HEK293T (cell line): ENCODE results near the gene AOPEP.

Source experiments
- CTCF ChIA-PET: fragments of 350-600 bp; formaldehyde crosslinking; extraction: SDS; loops from one replicate; lab custom pipeline; 2021; ENCODE audit warnings: antibody characterized with exemption, inconsistent platforms; lab: Yijun Ruan, JAX
- POLR2A ChIA-PET: fragments of 350-600 bp; formaldehyde crosslinking; extraction: SDS; loops from one replicate; lab custom pipeline; 2020; ENCODE audit warnings: antibody characterized with exemption, inconsistent platforms; lab: Yijun Ruan, JAX
- DNase-seq: peaks from one replicate; pipeline ENCODE4 v3.0.0; 2012; ENCODE audit warnings: mixed read lengths; ENCODE audit errors: extremely low spot score
- ARNT ChIP-seq: fragments of 450-650 bp; IDR thresholded peaks from 2 replicates; pipeline ENCODE4 v1.6.1; 2017; ENCODE audit warnings: mild to moderate bottlenecking
- BHLHE40 ChIP-seq: fragments of 450-650 bp; IDR thresholded peaks from 2 replicates; pipeline ENCODE4 v1.6.1; 2016; ENCODE audit warnings: mild to moderate bottlenecking, moderate library complexity, borderline replicate concordance
- CTBP1 ChIP-seq: fragments of 450-650 bp; IDR thresholded peaks from 2 replicates; pipeline ENCODE4 v1.6.1; 2016; ENCODE audit warnings: borderline replicate concordance
- ELF4 ChIP-seq: fragments of 450-650 bp; IDR thresholded peaks from 2 replicates; pipeline ENCODE4 v1.6.1; 2017; ENCODE audit warnings: antibody characterized with exemption
- FOXA1 ChIP-seq: fragments of 450-650 bp; IDR thresholded peaks from 2 replicates; pipeline ENCODE4 v1.6.1; 2016; ENCODE audit warnings: mild to moderate bottlenecking
- FOXK2 ChIP-seq: fragments of 450-650 bp; IDR thresholded peaks from 2 replicates; pipeline ENCODE4 v1.6.1; 2016; ENCODE audit warnings: mild to moderate bottlenecking
- FOXM1 ChIP-seq: fragments of 450-650 bp; IDR thresholded peaks from 2 replicates; pipeline ENCODE4 v1.6.1; 2017; ENCODE audit warnings: mild to moderate bottlenecking, borderline replicate concordance
- HDGF ChIP-seq: fragments of 450-650 bp; IDR thresholded peaks from 2 replicates; pipeline ENCODE4 v1.6.1; 2017; ENCODE audit warnings: antibody characterized with exemption, borderline replicate concordance
- L3MBTL2 ChIP-seq: fragments of 450-650 bp; conservative IDR thresholded peaks from 2 replicates; pipeline ENCODE4 v1.6.1; 2016; ENCODE audit warnings: mild to moderate bottlenecking
- LEF1 ChIP-seq: fragments of 450-650 bp; IDR thresholded peaks from 2 replicates; pipeline ENCODE4 v1.6.1; 2017; ENCODE audit warnings: mild to moderate bottlenecking, borderline replicate concordance
- NFRKB ChIP-seq: fragments of 450-650 bp; IDR thresholded peaks from 2 replicates; pipeline ENCODE4 v1.6.1; 2016; ENCODE audit warnings: mild to moderate bottlenecking, moderate library complexity
- SP1 ChIP-seq: fragments of 450-650 bp; IDR thresholded peaks from 2 replicates; pipeline ENCODE4 v1.6.1; 2017
- SUZ12 ChIP-seq: fragments of 450-650 bp; IDR thresholded peaks from 2 replicates; pipeline ENCODE4 v1.6.1; 2016; ENCODE audit warnings: mild to moderate bottlenecking
- TARDBP ChIP-seq: fragments of 450-650 bp; IDR thresholded peaks from 2 replicates; pipeline ENCODE4 v1.6.1; 2016
- ZNF384 ChIP-seq: fragments of 450-650 bp; IDR thresholded peaks from 2 replicates; pipeline ENCODE4 v1.6.1; 2016
- TF ChIP-seq, protein P1 (sequence below): fragments of 450-650 bp; IDR thresholded peaks from 2 replicates; pipeline ENCODE4 v1.6.1; 2016

AOPEP gene

GRCh38 chr9:95091601-95092261, 365.2 kb downstream of the AOPEP start:
- TF ChIP-seq FOXA1 (no peak), ARNT (no peak), BHLHE40 (no peak), L3MBTL2 (no peak), HDGF (no peak)
- TF ChIP-seq, protein P1, sequence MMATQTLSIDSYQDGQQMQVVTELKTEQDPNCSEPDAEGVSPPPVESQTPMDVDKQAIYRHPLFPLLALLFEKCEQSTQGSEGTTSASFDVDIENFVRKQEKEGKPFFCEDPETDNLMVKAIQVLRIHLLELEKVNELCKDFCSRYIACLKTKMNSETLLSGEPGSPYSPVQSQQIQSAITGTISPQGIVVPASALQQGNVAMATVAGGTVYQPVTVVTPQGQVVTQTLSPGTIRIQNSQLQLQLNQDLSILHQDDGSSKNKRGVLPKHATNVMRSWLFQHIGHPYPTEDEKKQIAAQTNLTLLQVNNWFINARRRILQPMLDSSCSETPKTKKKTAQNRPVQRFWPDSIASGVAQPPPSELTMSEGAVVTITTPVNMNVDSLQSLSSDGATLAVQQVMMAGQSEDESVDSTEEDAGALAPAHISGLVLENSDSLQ = no peak
- ChIA-PET CTCF (no interaction called here), POLR2A (no interaction called here)
- DNase-seq = no peak

DNA sequence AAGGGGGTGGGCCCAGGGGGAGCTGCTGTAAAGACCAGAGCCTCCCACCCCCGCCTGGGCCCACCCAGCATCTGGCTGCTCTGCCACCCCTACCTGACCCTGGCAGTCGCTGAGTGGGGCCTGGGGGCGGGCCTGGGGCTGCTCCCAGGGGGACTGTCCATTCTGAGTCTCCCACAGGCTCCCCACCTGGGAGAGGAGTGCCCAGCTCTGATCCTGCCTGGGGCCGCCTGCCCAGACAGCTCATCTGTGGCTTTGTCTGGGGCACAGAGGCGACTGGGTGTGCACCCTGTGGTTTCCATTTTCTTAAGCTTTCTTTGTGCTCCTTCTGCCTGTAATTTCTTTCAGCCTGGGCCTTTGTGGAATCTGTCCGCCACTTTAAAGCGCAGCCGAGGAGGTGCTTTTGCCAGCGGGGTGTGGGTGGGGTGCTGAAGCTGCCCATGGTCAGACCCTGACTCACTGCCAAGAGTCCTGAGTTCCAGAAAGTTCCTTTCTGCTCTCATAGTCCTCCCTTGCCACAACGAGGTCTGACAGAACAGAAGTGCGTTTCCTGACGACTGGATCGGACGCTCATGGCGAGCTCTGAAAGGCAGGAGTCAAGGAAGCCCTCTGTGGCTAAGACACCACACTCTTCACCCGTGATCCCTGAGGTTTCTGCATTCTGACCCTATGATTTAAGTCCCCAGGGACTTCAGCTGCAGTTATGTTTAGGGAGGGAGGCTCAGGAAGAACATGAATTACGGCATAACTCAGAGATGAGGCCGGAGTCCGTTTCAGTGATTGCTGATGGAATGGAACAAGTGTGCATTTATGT, 366.0 kb downstream of the AOPEP start:
- POLR2A ChIA-PET = interaction anchor here (0.6 kb wide), 1 partner anchor 23 kb away, joined by 3 read pairs; no protein-coding TSS in a partner anchor
- no peak for DNase-seq
- CTCF ChIA-PET = no interaction called here
- TF ChIP-seq ZNF384 (no peak), LEF1 (no peak), NFRKB (no peak), SP1 (no peak), CTBP1 (no peak), L3MBTL2 (no peak), FOXK2 (no peak), ELF4 (no peak), FOXA1 (no peak), TARDBP (no peak), BHLHE40 (no peak), ARNT (no peak), SUZ12 (no peak), HDGF (no peak)
- TF ChIP-seq, protein P1 = no peak

DNA sequence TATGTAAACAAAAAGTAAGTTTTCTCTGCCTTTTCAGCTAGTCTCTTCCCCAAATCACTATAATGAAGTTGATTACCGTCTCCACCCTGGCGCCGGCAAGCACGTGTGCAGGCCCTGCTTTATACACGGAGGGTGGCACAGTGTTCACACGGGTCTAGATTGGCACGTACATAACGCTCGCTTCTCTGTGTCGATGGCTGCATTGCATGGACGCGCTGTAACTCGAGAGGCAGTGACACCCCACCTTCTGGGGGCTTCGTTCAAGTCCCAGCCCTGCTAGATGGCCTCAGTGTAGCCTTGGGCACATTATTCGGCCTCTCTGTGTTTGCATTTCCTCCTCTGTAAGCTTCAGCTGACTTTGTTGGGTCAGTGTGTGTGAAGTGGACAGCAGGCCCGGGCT, 367.1 kb downstream of the AOPEP start:
- ChIA-PET POLR2A (no interaction called here), CTCF (no interaction called here)
- no peak for TF ChIP-seq FOXM1
- no peak for TF ChIP-seq SP1
- TF ChIP-seq, protein P1 = no peak
- TF ChIP-seq ARNT = no peak
- DNase-seq = no peak

DNA sequence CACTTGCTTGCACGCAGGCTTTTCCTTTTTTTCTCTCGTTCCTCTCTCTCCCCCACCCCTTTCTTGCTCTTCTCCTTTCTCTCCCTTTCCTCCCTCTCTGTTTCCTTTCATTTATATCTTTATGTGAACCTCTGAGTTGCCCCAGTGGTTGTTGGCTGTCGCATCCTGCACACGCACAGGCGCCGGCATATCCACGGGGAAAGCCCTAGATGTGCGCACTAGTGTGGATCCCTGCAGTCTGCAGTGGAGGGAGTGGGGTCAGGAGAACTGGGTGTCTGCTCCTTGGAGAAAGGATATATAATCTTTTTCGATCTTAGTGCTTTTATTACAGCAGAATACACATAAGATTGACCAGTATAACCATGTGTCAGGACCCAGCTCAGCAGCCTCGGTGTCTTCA, 367.5 kb downstream of the AOPEP start:
- no peak for TF ChIP-seq HDGF
- TF ChIP-seq ZNF384 = no peak
- TF ChIP-seq SP1 = no peak
- TF ChIP-seq BHLHE40 = no peak
- no peak for TF ChIP-seq L3MBTL2
- TF ChIP-seq FOXA1 = no peak

DNA sequence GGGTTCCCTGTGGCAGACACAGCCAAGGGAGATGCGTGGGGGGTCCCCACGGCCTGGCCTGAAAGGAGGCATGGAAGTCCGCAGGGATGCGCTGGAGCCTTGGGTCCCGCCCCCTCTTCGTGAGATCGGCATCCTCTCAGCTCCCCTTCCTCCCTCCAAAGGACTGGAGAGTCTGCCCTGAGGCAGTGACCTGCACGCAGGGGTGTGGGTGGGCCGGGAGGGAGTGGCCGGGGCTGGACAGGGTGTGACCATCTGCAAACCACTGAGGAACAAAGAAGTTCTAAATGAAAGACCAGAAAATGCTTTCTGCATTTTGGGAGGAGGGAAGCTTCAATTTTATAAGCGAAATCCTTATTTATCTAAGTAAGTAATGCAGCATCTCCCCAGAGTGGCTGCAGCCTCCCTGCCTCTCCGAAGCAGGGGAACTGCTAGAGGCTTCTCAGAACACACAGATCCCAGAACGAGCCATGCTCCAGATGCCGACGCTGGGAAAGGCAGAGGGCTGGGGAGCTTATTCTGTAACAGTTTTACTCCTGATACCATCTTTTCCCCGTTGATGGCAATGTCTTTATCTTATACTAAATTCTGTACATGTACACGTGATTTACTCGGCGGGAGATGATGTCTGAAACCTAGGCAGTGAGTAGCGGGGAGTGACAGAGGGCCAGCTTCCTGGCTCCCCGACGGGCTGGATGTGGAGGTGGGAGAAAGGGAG, 369.3 kb downstream of the AOPEP start:
- ChIA-PET POLR2A (no interaction called here), CTCF (no interaction called here)
- TF ChIP-seq, protein P1 = no peak
- TF ChIP-seq TARDBP = no peak
- TF ChIP-seq FOXK2 = no peak
- TF ChIP-seq NFRKB = no peak
- no peak for TF ChIP-seq SP1
- TF ChIP-seq L3MBTL2 = no peak
- TF ChIP-seq ARNT = no peak
- no peak for TF ChIP-seq LEF1
- TF ChIP-seq ELF4 = no peak
- TF ChIP-seq FOXA1 = no peak
- TF ChIP-seq FOXM1 = no peak
- no peak for TF ChIP-seq CTBP1
- DNase-seq = no peak

More for the DNA sequence above, 367.5 kb downstream of the AOPEP start:
- ChIA-PET CTCF (no interaction called here), POLR2A (no interaction called here)
- no peak for DNase-seq
